Endodermal cell (in vitro differentiated cells): ENCODE measurements around the gene GRIP2. TPM values are rescaled to one million over a fixed set of nuclear protein-coding genes. Genes with fewer than 3 reads are reported as not detected.

Source experiments
- DNase-seq: peaks from one replicate; pipeline ENCODE4 v3.0.0-alpha.2; 2017
- H3K27ac ChIP-seq: 2 replicates; pipeline ENCODE4 v1.5.1; 2013; ENCODE audit warnings: mild to moderate bottlenecking, low read depth, low read length, moderate library complexity
- H3K27me3 ChIP-seq: 2 replicates; pipeline ENCODE4 v1.6.1; 2013; ENCODE audit warnings: mild to moderate bottlenecking, low read length, moderate library complexity; ENCODE audit not compliant: insufficient read depth, control insufficient read depth, poor library complexity, severe bottlenecking
- H3K36me3 ChIP-seq: 2 replicates; pipeline ENCODE4 v1.7.0; 2013; ENCODE audit warnings: mild to moderate bottlenecking, low read length, moderate library complexity; ENCODE audit not compliant: control insufficient read depth, insufficient read depth
- H3K4me1 ChIP-seq: one replicate; pipeline ENCODE4 v1.7.0; 2013; ENCODE audit warnings: low read length; ENCODE audit not compliant: control insufficient read depth, insufficient read depth
- H3K4me3 ChIP-seq: 2 replicates; pipeline ENCODE4 v1.5.1; 2013; ENCODE audit warnings: mild to moderate bottlenecking, low read length, moderate library complexity
- H3K9ac ChIP-seq: 2 replicates; pipeline ENCODE4 v1.6.1; 2013; ENCODE audit warnings: mild to moderate bottlenecking, low read length, moderate library complexity; ENCODE audit not compliant: poor library complexity, severe bottlenecking; ENCODE audit errors: extremely low read depth
- H3K9me3 ChIP-seq: 2 replicates; pipeline ENCODE4 v1.6.1; 2013; ENCODE audit warnings: mild to moderate bottlenecking, low read length, moderate library complexity; ENCODE audit not compliant: control insufficient read depth
- H3K27ac Mint-ChIP-seq: 2 replicates; pipeline ENCODE4 v1.8.0; 2020; ENCODE audit warnings: mixed read lengths
- H3K27me3 Mint-ChIP-seq: 2 replicates; pipeline ENCODE4 v1.8.0; 2021; ENCODE audit warnings: mild to moderate bottlenecking, mixed read lengths; ENCODE audit not compliant: insufficient read depth
- H3K36me3 Mint-ChIP-seq: 2 replicates; pipeline ENCODE4 v1.8.0; 2020; ENCODE audit warnings: low read depth, mixed read lengths
- H3K4me1 Mint-ChIP-seq: 2 replicates; pipeline ENCODE4 v1.8.0; 2020; ENCODE audit warnings: mixed read lengths
- H3K4me3 Mint-ChIP-seq: 2 replicates; pipeline ENCODE4 v1.8.0; 2020; ENCODE audit warnings: mild to moderate bottlenecking, moderate library complexity, mixed read lengths
- H3K9me3 Mint-ChIP-seq: 2 replicates; pipeline ENCODE4 v1.8.0; 2020; ENCODE audit warnings: mild to moderate bottlenecking, mixed read lengths
- WGBS, 2 experiments: methylation state at CpG; one replicate each; pipeline versions ENCODE4 v1.1.5 to v1.1.7; 2013; ENCODE audit warnings: missing lambda C conversion rate in 2 of 2, mixed read lengths in 1 of 2; ENCODE audit not compliant: insufficient coverage in 1 of 2, insufficient read length in 1 of 2; 5-methylcytosine and 5-hydroxymethylcytosine counted together
- total RNA-seq, 2 donors: library from RNA; stranded (reverse); fragmentation: NEBNext Ultra II Directional in 1 of 2; extraction: Animal tissue kit (Norgen Biotek cat#: 25700) in 1 of 2; gene quantifications; 2 replicates in 1 of 2; 3 replicates in 1 of 2; pipeline ENCODE4 v1.2.1, GENCODE V29; 2021
- TF ChIP-seq, protein P1 (sequence below): fragments of 200-600 bp; sonication (generic); conservative IDR thresholded peaks from 2 replicates; pipeline ENCODE4 v1.5.0; 2021; ENCODE audit warnings: antibody characterized with exemption, mild to moderate bottlenecking

GRIP2 gene
- total RNA-seq, 2 donors from 2014 or later, result 2.0 to 2.2 TPM

DNA sequence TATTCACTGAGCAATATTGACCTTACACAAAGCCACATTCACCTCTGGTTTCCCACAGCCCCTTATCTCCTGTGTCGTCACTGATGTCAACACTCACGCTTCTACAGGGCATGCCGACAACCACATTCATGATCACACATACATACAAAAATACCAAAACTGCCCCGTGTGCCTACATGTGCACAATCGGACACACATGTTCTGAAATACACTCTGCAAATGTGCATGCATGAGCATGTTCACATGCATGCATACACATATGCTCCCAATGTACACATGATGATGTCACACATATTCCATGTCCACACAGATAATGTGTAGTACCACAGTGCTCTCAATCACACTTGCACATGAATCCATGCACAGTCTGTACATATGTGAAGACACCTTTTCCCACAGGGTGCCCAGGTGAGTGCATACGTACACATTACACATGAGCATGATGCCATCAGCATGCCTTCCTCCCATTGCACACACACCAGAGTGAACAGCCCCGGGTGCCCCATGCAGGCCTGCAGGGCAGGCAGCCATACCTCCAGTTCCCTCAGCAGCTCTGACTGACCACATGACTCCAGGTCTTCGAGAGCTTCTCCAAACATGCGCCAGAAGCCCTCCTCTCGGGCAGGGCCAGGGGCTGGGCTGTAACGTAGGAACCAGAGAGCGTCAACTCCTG, 37.0 kb downstream of the GRIP2 start:
- H3K4me1 ChIP-seq, result no peaks in the 10 kb centered on the region
- Mint-ChIP-seq H3K27me3 (peaks cover 6% of the 10 kb centered on the region), H3K36me3 (no peaks in the 10 kb centered on the region), H3K9me3 (peaks cover 13% of the 10 kb centered on the region), H3K27ac (no peak overlapping the region), H3K4me1 (no peaks in the 10 kb centered on the region), H3K4me3 (no peak overlapping the region)
- DNase-seq, result no peak
- no peaks in the 10 kb centered on the region for H3K27me3 ChIP-seq
- no peak overlapping the region for H3K4me3 ChIP-seq
- H3K36me3 ChIP-seq, result no peaks in the 10 kb centered on the region
- TF ChIP-seq, protein P1, sequence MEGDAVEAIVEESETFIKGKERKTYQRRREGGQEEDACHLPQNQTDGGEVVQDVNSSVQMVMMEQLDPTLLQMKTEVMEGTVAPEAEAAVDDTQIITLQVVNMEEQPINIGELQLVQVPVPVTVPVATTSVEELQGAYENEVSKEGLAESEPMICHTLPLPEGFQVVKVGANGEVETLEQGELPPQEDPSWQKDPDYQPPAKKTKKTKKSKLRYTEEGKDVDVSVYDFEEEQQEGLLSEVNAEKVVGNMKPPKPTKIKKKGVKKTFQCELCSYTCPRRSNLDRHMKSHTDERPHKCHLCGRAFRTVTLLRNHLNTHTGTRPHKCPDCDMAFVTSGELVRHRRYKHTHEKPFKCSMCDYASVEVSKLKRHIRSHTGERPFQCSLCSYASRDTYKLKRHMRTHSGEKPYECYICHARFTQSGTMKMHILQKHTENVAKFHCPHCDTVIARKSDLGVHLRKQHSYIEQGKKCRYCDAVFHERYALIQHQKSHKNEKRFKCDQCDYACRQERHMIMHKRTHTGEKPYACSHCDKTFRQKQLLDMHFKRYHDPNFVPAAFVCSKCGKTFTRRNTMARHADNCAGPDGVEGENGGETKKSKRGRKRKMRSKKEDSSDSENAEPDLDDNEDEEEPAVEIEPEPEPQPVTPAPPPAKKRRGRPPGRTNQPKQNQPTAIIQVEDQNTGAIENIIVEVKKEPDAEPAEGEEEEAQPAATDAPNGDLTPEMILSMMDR, result no peak
- no peak overlapping the region for H3K27ac ChIP-seq
- no peak overlapping the region for H3K9ac ChIP-seq
- peaks cover 13% of the 10 kb centered on the region for H3K9me3 ChIP-seq
- 94 to 100% methylated on average over 6 to 12 of the region's 12 CpGs for WGBS, 2 experiments

DNA sequence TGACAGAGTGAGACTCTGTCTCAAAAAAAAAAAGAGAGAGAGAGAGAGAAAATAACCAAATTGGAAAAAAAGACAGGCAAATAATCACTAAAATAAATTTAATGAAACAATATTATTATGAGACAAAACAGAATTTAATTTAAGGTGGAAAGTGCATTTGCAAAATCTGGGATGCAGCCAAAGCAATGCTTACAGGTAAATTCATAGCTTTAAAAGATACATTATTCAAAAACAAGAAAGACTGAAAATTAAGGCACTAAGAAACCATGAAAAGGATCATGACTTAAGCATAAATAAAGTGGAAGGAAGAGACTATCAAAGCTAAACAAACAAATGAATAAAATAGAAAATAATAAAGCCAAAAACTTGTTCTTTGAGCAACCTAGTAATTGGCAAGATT, 37.7 kb downstream of the GRIP2 start:
- H3K27me3 Mint-ChIP-seq, result peaks cover 8% of the 10 kb centered on the region
- DNase-seq, result no peak
- H3K4me3 ChIP-seq, result no peak overlapping the region

DNA sequence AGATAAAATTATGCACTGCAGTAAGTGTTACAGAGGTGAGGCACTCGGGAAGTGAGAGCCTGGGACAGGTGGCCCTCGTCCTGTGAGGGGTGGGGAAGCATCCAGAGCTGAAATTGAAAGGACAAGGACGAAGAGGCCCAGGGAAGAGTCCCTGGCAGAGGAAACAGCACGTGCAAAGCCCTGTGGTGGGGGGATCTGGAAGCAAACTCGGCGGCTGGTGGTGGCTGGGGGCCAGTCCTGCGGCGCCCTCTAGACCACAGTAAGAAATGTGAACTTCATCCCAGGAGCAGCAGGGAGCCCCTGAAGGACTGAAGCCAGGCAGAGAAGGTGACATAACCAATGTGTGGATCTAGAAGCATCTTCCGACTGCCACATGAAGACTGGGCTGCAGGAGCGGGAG, 42.8 kb downstream of the GRIP2 start:
- DNase-seq, result peak; percentile 81
- Mint-ChIP-seq H3K27ac (no peak overlapping the region), H3K36me3 (no peaks in the 10 kb centered on the region), H3K4me3 (no peak overlapping the region), H3K27me3 (peaks cover 5% of the 10 kb centered on the region), H3K4me1 (peaks cover 2% of the 10 kb centered on the region), H3K9me3 (peaks cover 5% of the 10 kb centered on the region)
- Histone ChIP-seq H3K4me3 (no peak overlapping the region), H3K9ac (no peak overlapping the region), H3K27me3 (no peaks in the 10 kb centered on the region), H3K36me3 (no peaks in the 10 kb centered on the region), H3K27ac (no peak overlapping the region), H3K9me3 (peaks cover 4% of the 10 kb centered on the region), H3K4me1 (no peaks in the 10 kb centered on the region)
- WGBS, 2 experiments, result 63 to 69% methylated on average over 10 of the region's 10 CpGs
- TF ChIP-seq, protein P1, result peak; percentile 58

More for the DNA sequence above, 37.7 kb downstream of the GRIP2 start:
- Mint-ChIP-seq H3K27ac (no peak overlapping the region), H3K9me3 (peaks cover 13% of the 10 kb centered on the region), H3K36me3 (no peaks in the 10 kb centered on the region), H3K4me3 (no peak overlapping the region), H3K4me1 (peaks cover 2% of the 10 kb centered on the region)
- H3K9me3 ChIP-seq, result peaks cover 13% of the 10 kb centered on the region
- H3K36me3 ChIP-seq, result no peaks in the 10 kb centered on the region
- no peak overlapping the region for H3K27ac ChIP-seq
- H3K9ac ChIP-seq, result no peak overlapping the region
- TF ChIP-seq, protein P1, result no peak
- no peaks in the 10 kb centered on the region for H3K27me3 ChIP-seq
- H3K4me1 ChIP-seq, result no peaks in the 10 kb centered on the region
